ENCODE data around the gene B4GALT1. TPM values are rescaled to one million over a fixed set of nuclear protein-coding genes. Genes with fewer than 3 reads are reported as not detected.
"Not testable (repeated sequence)": the region's sequence is repeated elsewhere in the genome, so short reads cannot be mapped to it uniquely, and the experiment has no call there.

The B4GALT1 gene
- total RNA-seq, 2 experiments from 2014 or later: 33.5 to 35.0 TPM

- DNase-seq: no peak
- H3K27me3 Mint-ChIP-seq: no peaks in the 10 kb centered on the region
- no peaks in the 10 kb centered on the region for H3K9me3 Mint-ChIP-seq
- H3K36me3 Mint-ChIP-seq: no peaks in the 10 kb centered on the region
- H3K4me1 Mint-ChIP-seq: peaks cover 2% of the 10 kb centered on the region
- no peak overlapping the region for H3K4me3 Mint-ChIP-seq
- no peak overlapping the region for H3K27ac Mint-ChIP-seq
Measured at GRCh38 chr9:33101104-33101951, 65.8 kb downstream of the B4GALT1 start.

GRCh38 chr9:33099754-33100153, 67.4 kb downstream of the B4GALT1 start:
- no peaks in the 10 kb centered on the region for H3K9me3 Mint-ChIP-seq
- peaks cover 2% of the 10 kb centered on the region for H3K4me1 Mint-ChIP-seq
- H3K27me3 Mint-ChIP-seq: no peaks in the 10 kb centered on the region

GRCh38 chr9:33097192-33097591, 69.9 kb downstream of the B4GALT1 start:
- Mint-ChIP-seq H3K27me3 (no peaks in the 10 kb centered on the region), H3K9me3 (peaks cover 2% of the 10 kb centered on the region), H3K36me3 (peaks cover under 1% of the 10 kb centered on the region), H3K4me1 (peaks cover 8% of the 10 kb centered on the region), H3K27ac (no peak overlapping the region), H3K4me3 (no peak overlapping the region)
- DNase-seq: no peak

More at GRCh38 chr9:33099754-33100153, 67.4 kb downstream of the B4GALT1 start:
- no peak for DNase-seq
- H3K4me3 Mint-ChIP-seq: no peak overlapping the region
- H3K27ac Mint-ChIP-seq: no peak overlapping the region
- no peaks in the 10 kb centered on the region for H3K36me3 Mint-ChIP-seq

- Mint-ChIP-seq H3K4me1 (peaks cover 7% of the 10 kb centered on the region), H3K27ac (peak overlapping the region; percentile 22)
Measured at GRCh38 chr9:33092634-33093033, 74.5 kb downstream of the B4GALT1 start.

GRCh38 chr9:33085672-33086071, 81.5 kb downstream of the B4GALT1 start:
- H3K9me3 Mint-ChIP-seq, DNase-seq, H3K36me3 Mint-ChIP-seq, H3K4me3 Mint-ChIP-seq, H3K27ac Mint-ChIP-seq, H3K4me1 Mint-ChIP-seq, H3K27me3 Mint-ChIP-seq: not testable (repeated sequence)

More at GRCh38 chr9:33092634-33093033, 74.5 kb downstream of the B4GALT1 start:
- Mint-ChIP-seq H3K9me3 (peaks cover 2% of the 10 kb centered on the region), H3K27me3 (no peaks in the 10 kb centered on the region), H3K36me3 (peaks cover 1% of the 10 kb centered on the region), H3K4me3 (no peak overlapping the region)
- no peak for DNase-seq

GRCh38 chr9:33082538-33083326, 84.4 kb downstream of the B4GALT1 start:
- Mint-ChIP-seq H3K4me1 (peaks cover 8% of the 10 kb centered on the region), H3K27ac (peak overlapping the region; percentile 69), H3K36me3 (no peaks in the 10 kb centered on the region), H3K4me3 (peak overlapping the region; percentile 39), H3K27me3 (no peaks in the 10 kb centered on the region), H3K9me3 (no peaks in the 10 kb centered on the region)
- peak; percentile 9 for DNase-seq

- Mint-ChIP-seq H3K4me3 (peak overlapping the region; percentile 39), H3K27me3 (no peaks in the 10 kb centered on the region), H3K9me3 (no peaks in the 10 kb centered on the region), H3K4me1 (peaks cover 10% of the 10 kb centered on the region), H3K36me3 (no peaks in the 10 kb centered on the region), H3K27ac (peak overlapping the region; percentile 69)
- DNase-seq: no peak
Measured at GRCh38 chr9:33082128-33082527, 85.0 kb downstream of the B4GALT1 start.

- Mint-ChIP-seq H3K9me3 (no peaks in the 10 kb centered on the region), H3K4me1 (peaks cover 13% of the 10 kb centered on the region), H3K27ac (no peak overlapping the region), H3K36me3 (peaks cover 2% of the 10 kb centered on the region), H3K27me3 (no peaks in the 10 kb centered on the region), H3K4me3 (no peak overlapping the region)
- DNase-seq: peak; percentile 52
Measured at GRCh38 chr9:33081128-33081851, 85.8 kb downstream of the B4GALT1 start.

GRCh38 chr9:33080534-33080933, 86.6 kb downstream of the B4GALT1 start:
- Mint-ChIP-seq H3K27ac (no peak overlapping the region), H3K9me3 (no peaks in the 10 kb centered on the region), H3K4me3 (no peak overlapping the region), H3K4me1 (peaks cover 17% of the 10 kb centered on the region), H3K36me3 (peaks cover 2% of the 10 kb centered on the region), H3K27me3 (no peaks in the 10 kb centered on the region)
- no peak for DNase-seq

GRCh38 chr9:33076046-33077004, 90.8 kb downstream of the B4GALT1 start, which contains the start of gene SMU1:
TSS of gene SMU1 (minus strand) at chr9:33076674. CDS start at chr9:33076608, 66 bp downstream.
- Mint-ChIP-seq H3K36me3 (peaks cover 20% of the 10 kb centered on the region), H3K27me3 (no peaks in the 10 kb centered on the region), H3K4me1 (peaks cover 35% of the 10 kb centered on the region)

GRCh38 chr9:33068991-33069390, 98.1 kb downstream of the B4GALT1 start:
- Mint-ChIP-seq H3K36me3 (peaks cover 22% of the 10 kb centered on the region), H3K4me3 (no peak overlapping the region), H3K27me3 (no peaks in the 10 kb centered on the region), H3K4me1 (peaks cover 32% of the 10 kb centered on the region), H3K9me3 (no peaks in the 10 kb centered on the region), H3K27ac (no peak overlapping the region)
- no peak for DNase-seq

More at GRCh38 chr9:33076046-33077004, 90.8 kb downstream of the B4GALT1 start, which contains the start of gene SMU1:
- H3K27ac Mint-ChIP-seq: peak within 1 kb of the TSS; percentile 99
- H3K9me3 Mint-ChIP-seq: no peaks in the 10 kb centered on the region
- peak within 1 kb of the TSS; percentile 96 for H3K4me3 Mint-ChIP-seq
- peak; percentile 96 for DNase-seq

- Mint-ChIP-seq H3K27ac (peak overlapping the region; percentile 52), H3K4me1 (peaks cover 19% of the 10 kb centered on the region), H3K36me3 (peaks cover 11% of the 10 kb centered on the region), H3K4me3 (no peak overlapping the region), H3K27me3 (no peaks in the 10 kb centered on the region), H3K9me3 (no peaks in the 10 kb centered on the region)
- DNase-seq: no peak
Measured at GRCh38 chr9:33065157-33066076, 101.7 kb downstream of the B4GALT1 start.

Data from activated naive CD8-positive, alpha-beta T cell treated with anti-CD3 and anti-CD28 coated beads for 36 hours (primary cell).